HG03442 (cell line): ENCODE data around the gene DAPL1.

Experiments used
- ATAC-seq: cut with Tn5 transposase; IDR thresholded peaks from one replicate; pipeline ENCODE4 v1.9.1; 2021; ENCODE audit warnings: mild to moderate bottlenecking, moderate library complexity; ENCODE audit not compliant: unreplicated experiment

DAPL1 gene

GRCh38 chr2:158776231-158776630, 18.9 kb upstream of the DAPL1 start:
- no peak for ATAC-seq

DNA sequence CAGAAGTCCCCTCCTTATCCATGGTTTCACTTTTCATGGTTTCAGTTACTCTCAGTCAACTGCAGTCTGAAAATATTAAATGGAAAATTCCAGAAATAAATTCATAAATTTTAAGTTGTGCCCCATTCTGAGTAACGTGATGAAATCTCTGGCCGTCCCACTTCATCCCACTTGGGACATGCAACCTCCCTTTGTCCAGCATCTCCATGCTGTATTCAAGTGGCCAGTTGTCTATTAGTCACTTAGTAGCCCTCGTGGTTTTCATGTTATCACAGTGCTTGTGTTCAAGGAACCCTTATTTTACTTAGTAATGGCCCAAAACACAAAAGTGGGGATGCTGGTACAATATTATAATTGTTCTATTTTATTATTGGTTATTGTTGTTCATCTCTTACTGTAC, 18.0 kb upstream of the DAPL1 start:
- no peak for ATAC-seq

- ATAC-seq = no peak
Observed at GRCh38 chr2:158778243-158778642, 16.9 kb upstream of the DAPL1 start.

DNA sequence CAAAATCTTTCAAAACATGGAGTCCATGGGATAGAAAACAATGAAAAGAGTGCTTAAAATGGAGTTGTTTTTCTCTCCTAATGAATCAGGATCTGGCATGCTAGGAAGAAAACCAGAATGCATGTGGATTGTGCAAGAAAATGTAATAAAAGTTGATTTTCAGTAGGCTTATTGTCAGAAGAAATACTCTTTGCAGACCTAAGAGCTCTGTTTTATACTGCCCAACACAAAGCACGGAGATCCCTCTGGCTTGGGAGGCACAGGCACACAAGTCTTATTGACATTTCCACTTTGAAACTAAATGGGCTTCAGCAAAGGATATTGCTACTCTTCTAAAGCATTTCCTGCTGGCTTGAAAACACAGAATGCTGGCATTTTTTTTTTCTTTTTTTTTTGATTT, 15.5 kb upstream of the DAPL1 start:
- no peak for ATAC-seq

- ATAC-seq = no peak
Observed at GRCh38 chr2:158781353-158781961, 13.7 kb upstream of the DAPL1 start.

DNA sequence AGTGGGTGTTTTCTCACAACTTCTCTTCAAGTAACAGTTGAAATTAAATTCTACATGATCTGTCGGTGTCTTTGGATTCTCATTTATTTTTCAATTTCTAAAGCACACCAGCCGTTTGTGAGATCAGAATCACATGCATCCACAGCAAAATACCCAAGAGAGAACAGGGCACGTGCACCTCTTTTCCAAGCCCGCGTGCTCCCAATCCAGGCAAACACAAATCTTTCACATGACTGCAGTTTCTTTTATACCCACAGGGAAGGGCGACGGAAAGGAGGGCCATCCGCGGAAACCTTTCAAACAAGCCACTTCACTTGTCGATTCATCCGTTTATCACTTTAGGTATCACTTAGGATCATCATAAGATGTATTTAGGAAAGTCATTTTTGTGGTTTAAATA, 13.0 kb upstream of the DAPL1 start:
- ATAC-seq = no peak

GRCh38 chr2:158782616-158783015, 12.5 kb upstream of the DAPL1 start:
- ATAC-seq = no peak

- ATAC-seq = no peak
Observed at GRCh38 chr2:158783923-158784322, 11.2 kb upstream of the DAPL1 start.

DNA sequence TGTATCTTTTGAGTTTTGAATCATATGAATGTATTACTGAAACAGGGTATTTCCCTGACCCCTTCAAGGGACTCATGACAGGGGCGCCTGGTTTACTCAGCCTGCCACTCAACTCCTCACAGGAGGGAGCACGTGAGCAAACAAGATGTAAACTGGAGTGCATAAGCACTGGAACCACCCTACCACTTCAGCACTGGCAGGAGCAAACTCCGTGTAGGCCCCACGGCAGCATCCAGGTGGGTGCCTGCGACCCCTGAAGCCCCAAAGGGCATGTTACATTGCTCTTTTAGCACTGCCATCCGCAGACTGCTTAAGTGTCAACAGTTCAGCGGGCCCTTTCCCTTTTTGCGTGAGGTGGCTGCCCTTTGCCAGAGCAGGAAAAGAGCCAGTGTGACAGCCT, 8.2 kb upstream of the DAPL1 start:
- ATAC-seq = no peak

DNA sequence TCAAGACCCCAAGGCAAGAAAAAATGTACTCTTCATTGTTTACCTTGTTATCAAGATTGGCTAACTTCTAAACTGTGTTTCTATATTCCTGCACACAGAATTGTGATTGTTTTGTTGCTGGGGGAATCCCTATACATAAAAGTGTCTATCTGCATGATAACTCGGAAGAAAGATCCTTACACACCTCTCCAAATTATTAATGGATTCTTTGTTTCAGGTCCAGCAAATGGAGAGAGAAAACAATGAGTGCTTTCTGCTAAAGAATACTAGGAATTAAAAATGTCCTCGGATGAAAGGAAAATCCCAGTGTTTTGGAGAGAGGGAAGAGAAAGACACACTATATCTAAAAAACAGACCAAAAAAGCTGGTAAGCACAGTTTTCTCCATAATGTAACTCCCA, 6.2 kb upstream of the DAPL1 start:
- no peak for ATAC-seq

DNA sequence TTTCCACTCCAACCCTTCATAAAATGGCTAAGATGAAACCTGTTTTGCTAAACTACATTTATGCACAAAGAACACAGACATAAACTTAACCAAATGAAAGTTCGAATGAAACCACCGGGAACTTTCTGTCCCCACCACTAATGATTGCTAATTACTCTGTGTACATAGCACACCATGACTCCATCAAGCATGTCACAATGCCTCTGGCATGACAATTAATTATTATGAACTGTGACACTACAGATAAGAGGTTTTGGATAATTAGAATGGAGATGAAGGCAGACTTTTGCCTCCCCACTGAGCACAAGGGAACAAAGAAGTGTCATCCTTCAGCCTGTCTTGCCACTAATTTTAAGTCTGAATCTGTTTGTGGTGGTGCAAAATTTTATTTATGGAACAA, 1.5 kb downstream of the DAPL1 start:
- ATAC-seq = no peak

GRCh38 chr2:158797963-158798700, 3.0 kb downstream of the DAPL1 start:
- no peak for ATAC-seq

GRCh38 chr2:158799181-158799580, 4.1 kb downstream of the DAPL1 start:
- ATAC-seq = no peak

DNA sequence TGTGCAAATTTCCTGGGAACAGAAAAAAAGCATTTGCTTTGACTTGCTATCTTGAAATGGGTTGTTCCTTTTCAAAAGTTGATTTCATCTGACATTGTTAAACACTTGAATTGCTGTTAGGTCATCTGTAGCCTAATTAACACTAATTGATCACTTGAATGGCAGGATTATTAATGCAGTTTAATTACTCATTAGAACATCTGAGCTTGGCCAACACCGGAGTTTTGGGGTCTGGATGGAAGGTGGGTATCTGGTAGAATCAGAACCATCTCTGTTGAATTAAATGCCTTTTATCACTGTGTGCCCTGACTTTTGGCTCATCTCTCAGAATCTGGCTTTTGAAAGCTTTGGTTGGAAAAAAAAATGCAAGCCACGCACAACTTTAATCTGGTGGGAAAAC, 8.4 kb downstream of the DAPL1 start:
- ATAC-seq = no peak

DNA sequence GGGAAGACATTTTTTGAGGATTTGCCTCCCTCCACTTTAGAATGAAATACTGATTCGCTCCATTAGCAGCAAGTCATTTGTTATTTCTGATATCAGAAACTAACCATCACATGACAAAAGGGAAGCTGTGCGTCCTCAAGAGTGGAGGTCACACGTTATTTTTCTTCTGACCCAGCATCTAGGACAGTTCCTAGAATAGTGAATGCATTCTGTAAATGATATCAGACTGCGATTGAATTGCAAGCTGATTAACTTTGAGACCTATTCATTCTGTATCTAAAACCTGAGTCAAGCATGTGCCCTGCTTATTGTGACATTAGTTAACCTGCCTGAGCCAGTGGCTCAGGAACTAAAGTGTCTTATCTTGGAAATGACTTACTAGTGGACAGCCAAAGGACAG, 10.1 kb downstream of the DAPL1 start:
- no peak for ATAC-seq

DNA sequence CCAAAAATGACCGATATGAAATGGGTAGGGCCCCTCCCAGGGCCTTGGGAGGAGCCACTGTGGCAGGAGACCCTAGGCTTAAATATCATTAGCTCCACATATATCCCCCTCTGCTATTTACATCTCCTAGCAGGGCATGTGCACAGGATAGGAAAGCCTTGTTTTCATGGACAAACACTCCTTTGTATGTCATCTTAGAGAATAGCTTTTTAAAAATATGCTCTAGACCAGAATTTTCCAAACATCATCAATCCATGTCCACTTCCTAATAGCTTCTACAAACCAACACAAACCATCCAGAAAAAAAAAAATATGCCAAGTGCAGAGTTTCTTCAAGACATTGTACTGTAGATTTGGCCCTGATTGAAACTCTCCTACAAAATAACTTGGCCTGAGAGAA, 10.8 kb downstream of the DAPL1 start:
- ATAC-seq = no peak

GRCh38 chr2:158806941-158807340, 11.8 kb downstream of the DAPL1 start:
- ATAC-seq = no peak

DNA sequence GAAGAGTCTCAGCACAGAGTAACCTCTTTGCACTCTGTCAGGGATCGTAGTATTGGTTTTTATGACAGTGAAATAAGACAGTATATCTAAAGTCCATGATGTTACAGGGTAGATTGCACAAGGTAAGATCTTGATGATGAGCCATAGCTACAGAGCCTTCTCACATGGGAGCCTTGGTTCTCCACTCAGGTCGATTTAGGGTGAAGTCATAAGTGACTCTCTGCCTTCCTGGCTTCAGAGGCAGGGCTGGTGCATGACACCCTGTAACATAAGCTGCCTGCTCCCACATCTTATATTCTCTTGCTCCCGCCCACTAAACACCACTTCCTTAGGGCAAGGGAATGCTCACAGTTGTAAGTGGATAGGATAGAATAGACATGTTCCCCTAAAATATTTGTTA, 13.3 kb downstream of the DAPL1 start:
- no peak for ATAC-seq

DNA sequence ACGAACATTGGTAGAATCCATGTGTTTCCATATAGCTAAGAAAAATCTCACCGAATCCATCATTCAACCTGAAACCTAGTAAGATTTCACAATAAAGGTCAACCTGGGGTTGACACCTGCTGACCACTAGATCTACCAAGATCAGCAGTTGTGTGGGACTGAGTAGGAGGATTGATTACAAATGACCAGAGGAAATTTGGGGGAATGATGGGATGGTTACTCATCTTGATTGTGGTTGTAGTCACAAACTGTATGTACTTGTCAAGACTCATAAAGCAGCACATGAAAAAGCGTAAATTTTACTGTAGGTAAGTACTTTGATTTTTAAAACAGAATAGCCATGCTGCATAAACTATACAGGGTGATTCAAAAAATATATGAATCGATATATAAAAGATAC, 14.7 kb downstream of the DAPL1 start:
- no peak for ATAC-seq

DNA sequence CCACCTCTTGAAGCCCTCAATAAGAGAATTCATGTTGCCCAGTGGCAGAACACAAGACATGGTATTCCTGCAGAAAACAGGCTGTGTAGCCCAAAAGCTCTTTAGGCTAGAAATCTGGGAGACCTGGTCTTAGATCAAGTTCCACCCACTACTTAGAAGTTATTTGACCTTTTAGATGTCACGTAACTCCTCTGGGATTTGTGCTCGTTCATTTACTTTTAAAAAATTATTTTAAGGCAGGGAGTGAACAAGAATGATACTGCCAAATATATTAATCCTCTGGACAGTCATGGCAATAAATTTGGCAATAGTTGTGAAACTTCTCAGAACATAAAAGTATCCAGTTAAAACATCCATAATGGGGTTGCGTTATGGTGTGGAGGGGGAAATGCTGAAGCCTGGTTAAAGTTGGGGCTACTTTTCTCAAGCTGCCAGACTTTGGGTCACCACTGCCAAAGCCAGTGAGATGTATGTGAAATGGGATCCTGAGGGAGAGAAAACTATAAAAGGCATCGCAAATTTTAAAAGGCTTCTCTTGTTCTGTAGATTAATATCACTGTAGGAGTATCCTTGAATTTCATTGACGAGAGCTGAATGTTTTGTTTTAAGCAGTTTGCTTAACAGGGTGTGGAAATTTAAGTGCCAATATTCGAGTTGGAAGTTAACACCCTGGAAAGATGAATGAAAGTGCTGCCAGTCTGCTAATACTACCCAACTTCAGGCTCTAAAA, 15.8 kb downstream of the DAPL1 start:
- no peak for ATAC-seq

DNA sequence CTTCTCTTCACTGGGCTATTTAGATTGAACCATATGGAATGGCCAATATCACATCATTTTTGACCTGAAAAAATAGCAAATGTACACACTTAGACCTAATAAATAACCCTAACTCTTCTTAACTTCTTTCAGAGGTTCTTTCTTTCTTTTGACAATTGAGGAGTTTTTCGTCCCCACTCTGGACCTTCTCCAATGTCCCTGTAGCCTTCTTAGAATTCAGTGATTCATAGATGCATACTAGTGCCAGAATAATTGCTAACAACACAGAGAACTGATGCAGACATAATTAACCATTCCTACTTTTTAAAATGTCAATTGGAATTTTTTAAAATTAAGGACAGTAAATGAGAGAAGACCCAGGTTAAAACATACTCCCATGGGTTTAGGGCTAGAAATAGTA, 20.0 kb downstream of the DAPL1 start:
- no peak for ATAC-seq

DNA sequence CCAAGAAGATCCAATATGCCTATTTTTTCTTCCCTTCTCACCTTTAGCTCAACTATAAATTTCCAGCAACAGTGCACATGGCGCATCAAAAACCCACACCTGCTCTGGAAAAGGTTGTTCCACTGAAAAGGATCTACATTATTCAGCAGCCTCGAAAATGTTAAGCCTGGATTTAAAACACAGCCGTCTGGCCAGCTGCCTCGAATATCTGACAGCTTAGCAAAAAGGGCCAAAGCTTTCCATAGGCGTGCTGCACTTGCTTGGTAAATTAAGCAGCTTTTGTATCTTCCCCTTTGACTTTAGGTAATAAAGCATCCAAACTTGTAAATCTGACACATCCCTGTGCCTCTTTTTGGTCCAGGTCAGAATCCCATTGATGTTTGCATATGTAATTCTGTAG, 20.5 kb downstream of the DAPL1 start:
- no peak for ATAC-seq
